GM12873 (cell line): Measurements from ENCODE around the gene BTD.

Experiments
- CTCF ChIP-seq: IDR thresholded peaks from 2 replicates; pipeline ENCODE4 v1.5.1; 2012; ENCODE audit warnings: low read depth, mild to moderate bottlenecking, moderate library complexity, low read length, control low read depth; ENCODE audit not compliant: insufficient read depth; ENCODE audit errors: missing control alignments

BTD gene

GRCh38 chr3:15585111-15585845 is 16.3 kb upstream of the BTD start:
- TF ChIP-seq CTCF: no peak

- TF ChIP-seq CTCF: no peak
Measured at GRCh38 chr3:15591242-15591641, 10.3 kb upstream of the BTD start.

- TF ChIP-seq CTCF: no peak
Measured at GRCh38 chr3:15591928-15592327, 9.6 kb upstream of the BTD start.

GRCh38 chr3:15592968-15593367 is 8.6 kb upstream of the BTD start:
- no peak for TF ChIP-seq CTCF

- no peak for TF ChIP-seq CTCF
Measured at GRCh38 chr3:15595955-15596354, 5.6 kb upstream of the BTD start.

- TF ChIP-seq CTCF: no peak
Measured at GRCh38 chr3:15601046-15601398, 523 bp upstream of the BTD start.

- no peak for TF ChIP-seq CTCF
Measured at GRCh38 chr3:15602146-15602536, 596 bp downstream of the BTD start.
